GM12878 (cell line): ENCODE measurements around the gene CABLES1. TPM values are rescaled to one million over a fixed set of nuclear protein-coding genes. Genes with fewer than 3 reads are reported as not detected.

ENCODE experiments used
- polyA plus RNA-seq, 11 experiments: library from polyadenylated mRNA; depleted of rRNA in 4 of 11; unstranded in 6 of 11; stranded (reverse) in 5 of 11; fragments of >200 nt; fragmentation: Nextera tagmentation in 4 of 11; fragmentation: Illumina TruSeq in 1 of 11; extraction: Ambion mirVana in 4 of 11; extraction: Trizol in 1 of 11; gene quantifications; 1 replicate in 1 of 11; 2 replicates in 10 of 11; pipeline versions ENCODE4 v1.2.1 to v1.2.3, GENCODE V29; 2011 to 2016; ENCODE audit warnings: inconsistent platforms in 2 of 11, missing spikeins in 2 of 11, low read depth in 1 of 11
- total RNA-seq, 4 experiments: library from RNA; depleted of rRNA in 3 of 4; stranded (reverse); fragments of >200 nt in 3 of 4; fragmentation: Illumina TruSeq in 1 of 4; extraction: Trizol in 1 of 4; gene quantifications; 2 replicates each; pipeline versions ENCODE4 v1.2.1 to v1.2.3, GENCODE V29; 2013 to 2021

Gene CABLES1
- total and polyA plus RNA-seq, 10 of the 15 experiments (the other 5 are each of a cell fraction or from before 2014, with no cell fraction given), result 2.9 to 27.2 (median 8.2) TPM

Other genes with a start within 250 kb of the CABLES1 start
- gene RBBP8, start 202.2 kb upstream of the CABLES1 start, total RNA-seq (2014; rRNA removed), result 53.8 and 83.5 TPM in 2 replicates
- gene RBBP8, start 202.2 kb upstream of the CABLES1 start, total RNA-seq (2014; rRNA removed; fragmentation: Illumina TruSeq; extraction: Trizol), result 81.9 and 82.3 TPM in 2 replicates
- gene RBBP8, start 202.2 kb upstream of the CABLES1 start, total RNA-seq (2021), result 65.0 and 66.6 TPM in 2 replicates
- gene RBBP8, start 202.2 kb upstream of the CABLES1 start, polyA plus RNA-seq (2011; rRNA removed), result 70.8 and 108 TPM in 2 replicates
- 72.9 and 95.4 TPM in 2 replicates for gene RBBP8, start 202.2 kb upstream of the CABLES1 start, polyA plus RNA-seq (2014; fragmentation: Illumina TruSeq; extraction: Trizol)
- 10 to 100 TPM; 49.4 to 59.5 TPM for gene RBBP8, start 202.2 kb upstream of the CABLES1 start, polyA plus RNA-seq (2014; fragmentation: Nextera tagmentation; extraction: Ambion mirVana)
- 32.7 and 46.2 TPM in 2 replicates for gene RBBP8, start 202.2 kb upstream of the CABLES1 start, polyA plus RNA-seq (2014; rRNA removed)
- 10 to 100 TPM; 70.8 to 81.4 TPM for gene RBBP8, start 202.2 kb upstream of the CABLES1 start, polyA plus RNA-seq (2016; fragmentation: Nextera tagmentation; extraction: Ambion mirVana)